Activated naive CD8-positive, alpha-beta T cell treated with anti-CD3 and anti-CD28 coated beads, Interleukin-2, amount 50 U/mL, for 24 hours (primary cell): Measurements from ENCODE around the gene C10orf67.
"Not testable (repeated sequence)": the region's sequence is repeated elsewhere in the genome, so short reads cannot be mapped to it uniquely, and the experiment has no call there.

Source experiments
- ATAC-seq: fragments of 150-1000 bp; cut with Tn5 transposase; one replicate; pipeline ENCODE4 v1.10.0; 2021
- DNase-seq: peaks from one replicate; pipeline ENCODE4 v3.0.0; 2021
- H3K27ac Mint-ChIP-seq: one replicate; pipeline ENCODE4 v1.8.0; 2021; ENCODE audit warnings: mild to moderate bottlenecking, mixed read lengths
- H3K27me3 Mint-ChIP-seq: one replicate; pipeline ENCODE4 v1.8.0; 2021; ENCODE audit warnings: mixed read lengths
- H3K36me3 Mint-ChIP-seq: one replicate; pipeline ENCODE4 v1.8.0; 2021; ENCODE audit warnings: low read depth, mixed read lengths
- H3K4me1 Mint-ChIP-seq: one replicate; pipeline ENCODE4 v1.8.0; 2021; ENCODE audit warnings: mixed read lengths
- H3K4me3 Mint-ChIP-seq: one replicate; pipeline ENCODE4 v1.8.0; 2021; ENCODE audit warnings: mild to moderate bottlenecking, moderate library complexity, mixed read lengths
- H3K9me3 Mint-ChIP-seq: one replicate; pipeline ENCODE4 v1.8.0; 2021; ENCODE audit warnings: mixed read lengths

The C10orf67 gene

GRCh38 chr10:23284674-23285335 is 59.8 kb downstream of the C10orf67 start:
- no peaks in the 10 kb centered on the region for H3K9me3 Mint-ChIP-seq
- ATAC-seq (no peak), DNase-seq (no peak)
- H3K27ac Mint-ChIP-seq: no peak overlapping the region
- H3K4me1 Mint-ChIP-seq: no peaks in the 10 kb centered on the region
- no peak overlapping the region for H3K4me3 Mint-ChIP-seq
- peaks cover 12% of the 10 kb centered on the region for H3K27me3 Mint-ChIP-seq
- no peaks in the 10 kb centered on the region for H3K36me3 Mint-ChIP-seq

DNA sequence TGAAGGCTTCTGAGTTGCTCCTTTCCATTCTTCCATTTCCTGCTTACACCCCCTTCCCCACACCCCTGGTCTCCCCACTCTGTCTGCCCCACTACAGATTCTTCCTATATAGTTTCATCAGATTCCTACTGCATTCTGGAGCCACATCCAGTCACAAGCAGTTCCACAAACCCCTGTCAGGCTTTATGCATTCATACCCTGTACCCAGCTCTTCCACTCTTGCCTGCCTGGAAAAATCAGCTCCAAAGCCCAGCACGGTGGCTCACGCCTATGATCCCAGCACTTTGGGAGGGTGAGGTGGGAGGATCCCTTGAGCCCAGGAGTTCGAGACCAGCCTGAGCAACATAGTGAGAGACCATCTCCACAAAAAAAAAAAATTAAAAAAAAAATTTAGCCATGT is 60.4 kb downstream of the C10orf67 start:
- H3K36me3 Mint-ChIP-seq: no peaks in the 10 kb centered on the region
- H3K4me3 Mint-ChIP-seq: no peak overlapping the region
- H3K9me3 Mint-ChIP-seq: no peaks in the 10 kb centered on the region
- no peak for DNase-seq
- H3K27ac Mint-ChIP-seq: no peak overlapping the region
- no peaks in the 10 kb centered on the region for H3K4me1 Mint-ChIP-seq
- ATAC-seq: no peak
- peaks cover 15% of the 10 kb centered on the region for H3K27me3 Mint-ChIP-seq

- H3K9me3 Mint-ChIP-seq: no peaks in the 10 kb centered on the region
- DNase-seq (no peak), ATAC-seq (no peak)
- H3K27me3 Mint-ChIP-seq: peaks cover 16% of the 10 kb centered on the region
- H3K4me1 Mint-ChIP-seq: no peaks in the 10 kb centered on the region
- no peak overlapping the region for H3K27ac Mint-ChIP-seq
- H3K4me3 Mint-ChIP-seq: no peak overlapping the region
- no peaks in the 10 kb centered on the region for H3K36me3 Mint-ChIP-seq
Measured at GRCh38 chr10:23283680-23284079, 60.9 kb downstream of the C10orf67 start.

DNA sequence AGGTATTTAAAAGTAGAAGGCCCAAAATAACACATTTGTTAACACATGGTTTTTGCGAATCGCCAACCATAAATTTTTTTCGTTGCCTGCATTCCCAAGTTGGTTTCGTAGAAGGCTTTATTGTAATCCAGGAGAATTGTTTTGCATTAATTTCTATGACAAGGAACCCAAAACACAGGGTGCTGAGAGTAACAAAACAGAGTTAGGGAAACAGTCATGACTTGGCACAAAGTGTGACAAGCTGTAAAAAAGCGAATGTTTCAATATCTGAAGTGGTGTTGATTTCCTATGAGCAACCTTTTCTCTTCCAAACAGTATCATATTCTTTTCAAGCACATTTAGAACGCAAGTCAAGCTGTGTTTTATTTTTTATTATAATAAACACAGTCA is 63.6 kb downstream of the C10orf67 start:
- Mint-ChIP-seq H3K9me3 (no peaks in the 10 kb centered on the region), H3K27ac (no peak overlapping the region), H3K4me3 (no peak overlapping the region), H3K27me3 (peaks cover 16% of the 10 kb centered on the region), H3K4me1 (no peaks in the 10 kb centered on the region), H3K36me3 (no peaks in the 10 kb centered on the region)
- no peak for DNase-seq
- no peak for ATAC-seq

DNA sequence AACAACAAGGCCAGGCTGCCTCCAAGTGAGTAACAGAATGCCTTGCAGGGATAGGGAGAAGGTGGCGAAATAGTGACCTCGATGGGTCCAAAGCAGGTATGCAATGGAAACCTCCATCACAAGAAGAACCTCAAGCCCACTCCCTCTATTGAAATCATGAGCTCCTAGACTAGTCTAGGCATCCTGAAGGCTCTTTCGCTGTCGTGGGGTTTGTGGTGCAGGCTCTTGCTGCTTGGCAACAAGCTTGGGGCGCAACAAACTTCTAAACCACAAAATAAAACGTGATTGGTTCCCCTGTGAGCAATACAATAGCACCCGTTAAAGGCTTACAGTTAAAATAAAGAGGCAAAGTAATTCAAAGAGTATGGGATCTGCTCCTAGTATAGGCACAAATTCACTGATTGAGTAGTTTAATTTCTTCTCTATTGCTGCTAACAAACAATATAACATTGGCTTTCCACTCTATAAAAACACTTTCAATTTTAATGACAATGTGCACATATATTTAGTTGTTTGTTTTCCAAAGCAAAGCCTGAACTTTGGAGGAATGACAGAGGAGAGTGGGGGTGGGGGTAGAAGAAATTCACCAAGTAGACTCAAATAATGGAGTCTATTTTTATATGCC is 64.1 kb downstream of the C10orf67 start:
- no peak overlapping the region for H3K27ac Mint-ChIP-seq
- ATAC-seq (no peak), DNase-seq (no peak)
- peaks cover 16% of the 10 kb centered on the region for H3K27me3 Mint-ChIP-seq
- H3K9me3 Mint-ChIP-seq: no peaks in the 10 kb centered on the region
- H3K4me1 Mint-ChIP-seq: no peaks in the 10 kb centered on the region
- no peak overlapping the region for H3K4me3 Mint-ChIP-seq
- no peaks in the 10 kb centered on the region for H3K36me3 Mint-ChIP-seq

GRCh38 chr10:23275355-23275754 is 69.2 kb downstream of the C10orf67 start:
- Mint-ChIP-seq H3K27me3 (peaks cover 4% of the 10 kb centered on the region), H3K4me1 (no peaks in the 10 kb centered on the region), H3K9me3 (peaks cover 8% of the 10 kb centered on the region), H3K4me3 (no peak overlapping the region), H3K27ac (no peak overlapping the region), H3K36me3 (no peaks in the 10 kb centered on the region)
- ATAC-seq (no peak), DNase-seq (no peak)

GRCh38 chr10:23274179-23274578 is 70.4 kb downstream of the C10orf67 start:
- not testable (repeated sequence) for H3K4me3 Mint-ChIP-seq, H3K27ac Mint-ChIP-seq, DNase-seq, H3K9me3 Mint-ChIP-seq, H3K36me3 Mint-ChIP-seq, ATAC-seq, H3K4me1 Mint-ChIP-seq, H3K27me3 Mint-ChIP-seq

DNA sequence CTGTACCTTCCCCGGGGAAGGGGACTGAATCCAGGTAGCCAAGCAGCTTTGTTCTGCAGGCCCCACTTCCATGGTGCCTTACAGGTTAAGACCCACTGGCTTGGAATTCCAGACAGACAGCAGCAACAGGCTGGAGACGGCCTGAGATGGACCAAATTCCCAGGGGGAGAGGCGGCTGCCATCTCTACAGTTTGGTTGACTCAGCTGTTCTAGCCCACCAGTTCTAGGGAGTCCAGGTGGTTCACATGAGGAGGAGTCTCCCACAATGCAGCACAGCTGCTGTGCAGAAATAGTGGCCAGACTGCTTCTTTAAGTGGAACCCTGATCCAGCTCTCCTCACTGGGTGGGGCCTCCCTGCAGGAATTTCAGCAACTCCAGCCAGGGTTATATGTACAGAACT is 74.1 kb downstream of the C10orf67 start:
- peaks cover 8% of the 10 kb centered on the region for H3K9me3 Mint-ChIP-seq
- ATAC-seq: no peak

GRCh38 chr10:23263441-23264164 is 81.0 kb downstream of the C10orf67 start:
- H3K4me3 Mint-ChIP-seq: no peak overlapping the region
- no peak for ATAC-seq
- H3K9me3 Mint-ChIP-seq: no peaks in the 10 kb centered on the region
- H3K4me1 Mint-ChIP-seq: no peaks in the 10 kb centered on the region
- no peak overlapping the region for H3K27ac Mint-ChIP-seq
- no peak for DNase-seq
- H3K27me3 Mint-ChIP-seq: peaks cover 10% of the 10 kb centered on the region
- H3K36me3 Mint-ChIP-seq: no peaks in the 10 kb centered on the region

More for the DNA sequence above, 74.1 kb downstream of the C10orf67 start:
- Mint-ChIP-seq H3K27ac (no peak overlapping the region), H3K36me3 (no peaks in the 10 kb centered on the region), H3K4me1 (no peaks in the 10 kb centered on the region), H3K4me3 (no peak overlapping the region), H3K27me3 (no peaks in the 10 kb centered on the region)
- DNase-seq: no peak

DNA sequence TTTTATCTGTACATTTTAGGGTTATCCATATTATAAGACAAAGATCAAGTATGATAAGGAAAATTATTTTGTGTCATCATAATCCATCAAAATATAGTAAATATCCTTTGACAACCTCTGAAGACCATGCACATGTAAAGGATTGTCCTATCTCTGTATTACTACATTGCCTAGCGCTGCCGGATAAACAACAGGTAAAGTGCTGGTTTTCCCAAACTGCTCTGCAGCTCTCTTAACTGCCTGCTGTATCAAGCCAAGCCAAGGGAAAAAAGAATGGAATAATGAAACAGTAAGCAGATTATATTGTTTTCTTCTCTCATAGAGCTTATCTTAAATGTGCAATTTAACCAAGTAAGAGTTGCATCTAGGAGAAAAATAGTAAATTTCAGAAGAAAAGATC is 81.7 kb downstream of the C10orf67 start:
- Mint-ChIP-seq H3K4me1 (no peaks in the 10 kb centered on the region), H3K27me3 (peaks cover 10% of the 10 kb centered on the region), H3K9me3 (no peaks in the 10 kb centered on the region), H3K27ac (no peak overlapping the region), H3K4me3 (no peak overlapping the region), H3K36me3 (no peaks in the 10 kb centered on the region)
- DNase-seq: no peak
- no peak for ATAC-seq

DNA sequence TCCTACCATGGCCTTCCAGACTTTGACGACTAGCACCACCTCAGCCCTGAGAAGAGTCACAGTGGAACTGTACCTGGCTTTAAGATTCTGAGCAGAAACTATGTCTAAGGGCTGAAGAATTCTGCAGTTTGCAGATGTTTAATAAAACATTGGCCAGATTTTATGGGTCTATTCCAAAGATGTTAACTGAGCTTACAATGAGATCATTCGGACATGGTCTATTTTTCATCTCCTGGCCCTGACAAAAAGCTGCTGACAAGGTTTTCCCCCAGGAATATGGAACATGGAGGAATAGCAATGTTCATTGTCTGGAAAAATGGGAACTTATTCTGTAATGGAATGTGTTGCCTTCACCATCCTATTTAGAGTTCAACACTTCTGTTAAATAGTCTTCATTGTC is 86.1 kb downstream of the C10orf67 start:
- Mint-ChIP-seq H3K4me1 (no peaks in the 10 kb centered on the region), H3K27me3 (peaks cover 14% of the 10 kb centered on the region), H3K27ac (no peak overlapping the region), H3K36me3 (no peaks in the 10 kb centered on the region), H3K4me3 (no peak overlapping the region), H3K9me3 (no peaks in the 10 kb centered on the region)
- DNase-seq: no peak
- ATAC-seq: no peak

GRCh38 chr10:23253780-23254179 is 90.8 kb downstream of the C10orf67 start:
- Mint-ChIP-seq H3K4me1 (no peaks in the 10 kb centered on the region), H3K36me3 (no peaks in the 10 kb centered on the region), H3K4me3 (no peak overlapping the region), H3K9me3 (peaks cover 5% of the 10 kb centered on the region), H3K27me3 (peaks cover 10% of the 10 kb centered on the region), H3K27ac (no peak overlapping the region)
- ATAC-seq (no peak), DNase-seq (no peak)

GRCh38 chr10:23252859-23253258 is 91.7 kb downstream of the C10orf67 start:
- H3K36me3 Mint-ChIP-seq, DNase-seq, H3K4me1 Mint-ChIP-seq, H3K9me3 Mint-ChIP-seq, H3K27me3 Mint-ChIP-seq, H3K4me3 Mint-ChIP-seq, H3K27ac Mint-ChIP-seq, ATAC-seq: not testable (repeated sequence)

GRCh38 chr10:23241779-23242178 is 102.8 kb downstream of the C10orf67 start:
- DNase-seq, H3K4me3 Mint-ChIP-seq, H3K27ac Mint-ChIP-seq, H3K27me3 Mint-ChIP-seq, H3K36me3 Mint-ChIP-seq, ATAC-seq, H3K4me1 Mint-ChIP-seq: not testable (repeated sequence)
- peaks cover 17% of the 10 kb centered on the region for H3K9me3 Mint-ChIP-seq

DNA sequence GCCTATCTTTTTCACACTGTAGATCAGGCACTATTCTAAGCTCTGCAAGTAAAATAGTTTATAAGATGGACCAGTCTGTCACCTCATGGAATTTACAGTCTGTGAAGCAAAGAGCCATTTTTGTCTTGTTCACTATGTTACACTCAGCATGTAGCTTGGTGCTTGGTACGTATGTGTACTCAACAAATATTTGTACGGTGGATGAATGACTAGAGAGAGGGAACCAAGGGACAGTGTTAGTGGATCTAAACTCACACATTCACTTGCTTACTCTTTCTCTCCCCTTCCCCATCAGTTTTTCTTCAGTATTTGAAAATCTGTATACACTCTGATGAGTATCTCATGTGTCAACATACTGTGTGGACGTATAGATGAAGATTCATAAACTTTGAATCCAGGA is 106.6 kb downstream of the C10orf67 start:
- no peak overlapping the region for H3K4me3 Mint-ChIP-seq
- H3K4me1 Mint-ChIP-seq: no peaks in the 10 kb centered on the region
- H3K27me3 Mint-ChIP-seq: peaks cover 7% of the 10 kb centered on the region
- no peak overlapping the region for H3K27ac Mint-ChIP-seq
- ATAC-seq (no peak), DNase-seq (no peak)
- H3K36me3 Mint-ChIP-seq: no peaks in the 10 kb centered on the region
- peaks cover 17% of the 10 kb centered on the region for H3K9me3 Mint-ChIP-seq
